Stimulated activated CD4-positive, alpha-beta T cell treated with anti-CD3 and anti-CD28 coated beads, Interleukin-15, amount 100 ng/mL, for 1 hour (primary cell): ENCODE data around the gene ADCY10.
"Not testable (repeated sequence)": the region's sequence is repeated elsewhere in the genome, so short reads cannot be mapped to it uniquely, and the experiment has no call there.

ENCODE experiments used
- DNase-seq, 2 donors: peaks; one replicate each; pipeline ENCODE4 v3.0.0-alpha.2; 2020; ENCODE audit warnings: low read depth in 1 of 2, low spot score in 1 of 2

ADCY10 gene

DNA sequence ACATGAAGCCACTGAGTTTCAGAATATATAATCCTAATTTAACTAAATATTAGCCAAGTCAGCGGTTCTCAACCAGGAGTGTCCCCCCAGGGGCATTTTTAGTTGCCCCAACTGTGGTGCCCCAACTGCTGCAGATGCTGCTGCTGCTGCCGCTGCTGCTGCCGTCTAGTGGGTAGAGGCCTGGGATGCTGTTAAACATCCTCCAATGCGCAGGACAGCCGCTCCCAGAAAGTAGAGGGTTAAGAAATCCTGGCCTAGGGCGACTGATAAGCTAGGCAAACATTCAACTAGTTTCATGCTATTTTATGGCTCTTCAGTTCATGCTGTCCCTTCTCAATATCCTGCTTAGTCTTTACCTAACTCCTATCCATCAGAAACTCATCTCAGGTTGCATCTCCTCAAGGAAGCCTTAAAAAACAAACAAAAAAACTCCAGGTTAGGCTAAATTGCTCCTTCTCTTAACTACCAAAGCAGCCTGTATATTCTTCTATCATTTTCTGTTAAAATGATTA, 12.6 kb upstream of the ADCY10 start:
- no peak for DNase-seq

DNA sequence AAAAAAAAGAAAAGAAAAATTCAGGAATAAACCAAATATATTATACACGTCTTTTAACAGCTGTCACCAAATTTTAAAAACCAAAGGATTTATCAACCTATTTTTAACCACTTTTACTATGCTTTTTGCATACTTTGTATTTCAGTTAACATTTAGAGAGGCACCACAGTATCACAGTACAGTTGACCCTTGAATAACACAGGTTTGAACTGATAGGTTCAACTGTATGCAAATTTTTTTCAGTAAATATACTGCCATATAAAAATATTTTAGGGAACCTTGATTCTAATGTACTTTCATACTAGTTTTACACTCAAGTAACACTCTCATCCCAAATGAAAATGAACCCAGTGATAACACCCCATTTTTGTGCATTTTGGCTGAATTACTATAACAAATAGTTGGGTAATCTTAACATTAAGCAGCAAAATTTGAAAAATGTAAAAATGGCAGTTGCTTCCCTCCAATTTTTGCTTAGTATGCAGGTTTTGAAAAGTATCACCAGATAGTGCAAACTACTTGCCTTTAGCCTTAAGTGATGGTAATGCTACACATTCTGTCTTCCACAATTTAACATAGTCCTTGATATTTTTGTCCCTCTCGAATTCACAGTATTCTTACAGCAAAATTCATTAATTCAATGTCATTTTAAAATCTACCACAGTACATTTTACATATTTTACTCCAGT, 10.8 kb upstream of the ADCY10 start:
- DNase-seq: no peak

DNA sequence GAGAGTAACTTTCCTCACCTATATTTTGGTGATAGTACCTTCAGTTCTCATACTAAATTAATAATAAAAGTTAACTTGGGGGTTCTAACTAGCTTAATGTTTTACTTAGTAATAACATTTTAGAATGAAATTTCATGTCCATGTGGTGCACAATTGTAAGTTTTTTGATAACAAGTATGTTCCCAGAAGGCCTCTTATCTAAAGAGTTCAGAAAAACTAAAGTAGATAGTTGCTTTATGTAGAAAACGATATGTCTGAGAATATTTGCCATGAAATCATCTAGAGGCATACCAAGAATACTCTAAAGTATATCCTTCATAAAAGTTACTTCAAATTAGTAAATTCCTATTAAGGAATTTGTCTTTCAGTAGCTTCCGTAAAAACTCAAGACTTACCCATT, 10.2 kb upstream of the ADCY10 start:
- no peak for DNase-seq

- no peak for DNase-seq
Measured at GRCh38 chr1:167923324-167924056, 9.6 kb upstream of the ADCY10 start.

GRCh38 chr1:167922611-167923074, 8.7 kb upstream of the ADCY10 start:
- no peak for DNase-seq

DNA sequence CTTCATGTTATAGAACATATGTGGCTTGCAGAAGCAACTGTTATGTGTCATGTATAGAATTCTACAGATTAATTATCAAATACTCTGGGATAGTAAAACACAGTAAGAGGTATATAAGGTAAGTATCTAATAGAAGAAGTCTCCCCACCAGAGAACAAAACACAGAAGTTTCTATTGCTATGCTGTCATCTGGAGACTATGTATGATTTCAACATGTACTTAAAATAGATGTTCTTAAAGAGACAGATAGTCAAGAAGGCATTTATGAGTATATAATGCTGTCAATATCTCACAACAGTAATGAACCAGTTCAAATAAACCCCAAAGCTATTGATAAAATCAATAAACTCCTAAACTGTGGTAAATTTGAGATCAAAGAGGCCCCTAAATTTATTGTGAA, 8.1 kb upstream of the ADCY10 start:
- no peak for DNase-seq

- DNase-seq: no peak
Measured at GRCh38 chr1:167916766-167917511, 3.0 kb upstream of the ADCY10 start.

DNA sequence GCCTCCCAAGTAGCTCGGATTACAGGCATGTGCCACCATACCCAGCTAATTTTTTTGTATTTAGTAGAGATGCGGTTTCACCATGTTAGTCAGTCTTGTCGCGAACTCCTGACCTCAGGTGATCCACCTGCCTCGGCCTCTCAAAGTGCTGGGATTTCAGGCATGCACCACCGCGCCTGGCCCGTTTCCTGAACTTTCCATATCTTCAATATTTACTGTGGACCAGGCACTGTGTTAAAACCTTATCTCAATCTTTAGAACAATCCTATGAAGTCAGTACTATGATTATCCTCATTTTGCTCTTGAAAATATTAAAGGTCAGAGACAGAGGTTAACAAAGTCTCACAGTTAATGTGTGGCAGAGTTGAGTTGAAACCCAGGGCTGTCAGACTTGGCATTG, 1.6 kb upstream of the ADCY10 start:
- DNase-seq: no peak

DNA sequence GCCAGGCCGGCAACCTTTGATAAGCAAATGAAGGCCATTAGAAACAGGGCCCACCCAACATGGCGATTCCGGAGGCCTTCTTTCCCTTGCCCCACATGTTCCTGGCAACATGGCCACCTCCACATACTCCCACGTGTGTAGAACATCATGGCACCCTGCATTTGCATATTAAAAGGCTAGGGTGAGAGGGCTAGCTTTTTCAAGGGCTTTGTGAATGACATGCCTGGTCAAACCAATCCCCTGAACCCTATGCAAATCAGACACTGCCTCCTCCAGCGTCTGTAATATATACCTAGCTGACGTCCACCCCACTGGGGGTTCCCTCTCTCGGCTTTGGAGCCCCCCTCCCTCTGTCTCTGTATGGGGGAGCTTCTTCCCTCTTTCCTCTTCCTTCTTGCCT, 1.6 kb downstream of the ADCY10 start:
- DNase-seq: no peak

DNA sequence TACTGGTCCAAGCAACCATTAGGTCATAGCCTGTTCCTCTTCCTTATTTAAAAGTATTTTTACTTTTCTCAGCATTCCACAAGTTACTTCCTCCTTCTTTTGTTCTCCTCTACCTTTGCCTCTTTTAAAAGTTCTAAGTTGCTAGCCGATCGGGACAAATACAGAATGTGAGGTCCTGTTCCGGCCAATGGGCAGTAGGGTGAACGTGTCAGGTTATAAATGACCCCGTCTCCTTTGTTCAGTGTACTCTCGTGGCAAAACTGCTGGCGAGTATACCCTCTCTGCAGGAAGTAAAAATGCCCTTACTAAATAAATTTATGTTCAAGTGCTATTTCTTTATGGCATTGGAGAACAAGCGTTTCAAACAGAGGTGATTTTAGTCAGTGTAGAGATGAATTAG, 2.5 kb downstream of the ADCY10 start:
- DNase-seq: no peak

DNA sequence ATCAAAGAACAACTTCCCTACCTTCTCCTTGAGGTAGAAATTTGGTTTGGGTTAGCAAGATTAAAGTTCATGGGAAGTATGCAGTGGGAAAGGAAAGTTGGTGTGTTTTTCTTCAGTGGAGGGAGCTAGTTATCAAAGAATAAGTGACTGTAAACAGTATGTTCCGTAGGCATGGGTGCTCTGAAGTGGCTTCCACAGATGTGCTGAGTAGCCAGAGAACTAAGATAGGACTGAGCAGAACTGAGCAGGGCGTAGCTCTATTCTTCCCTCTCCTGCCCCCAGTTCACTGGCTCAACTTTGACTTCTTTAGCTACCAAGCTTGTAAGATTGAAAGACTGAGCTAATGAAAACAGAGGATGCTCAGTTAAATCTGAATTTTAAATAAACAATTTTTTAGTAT, 3.4 kb downstream of the ADCY10 start:
- no peak for DNase-seq

DNA sequence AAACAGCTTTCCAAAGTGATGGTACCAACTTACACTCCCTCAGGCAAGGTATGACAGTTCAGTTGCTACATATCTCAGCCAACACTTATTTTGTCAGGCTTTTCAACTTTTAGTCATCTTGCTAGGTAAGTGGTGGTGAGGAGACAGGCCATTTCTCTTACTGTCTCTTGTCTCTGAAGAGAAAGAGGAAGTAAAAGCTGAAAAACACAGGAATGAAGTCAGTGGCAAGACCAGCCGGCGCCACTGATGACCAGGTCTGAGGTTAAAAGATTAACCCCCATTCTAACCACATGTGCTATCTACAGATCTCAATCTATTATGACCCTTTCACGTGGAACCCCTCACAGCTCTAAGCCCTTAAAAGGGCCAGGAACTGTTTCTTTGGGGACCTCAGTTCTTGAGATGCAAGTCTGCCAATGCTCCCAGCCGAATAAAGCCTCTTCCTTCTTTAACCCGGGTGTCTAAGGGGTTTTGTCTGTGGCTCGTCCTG, 4.2 kb downstream of the ADCY10 start:
- DNase-seq: no peak

DNA sequence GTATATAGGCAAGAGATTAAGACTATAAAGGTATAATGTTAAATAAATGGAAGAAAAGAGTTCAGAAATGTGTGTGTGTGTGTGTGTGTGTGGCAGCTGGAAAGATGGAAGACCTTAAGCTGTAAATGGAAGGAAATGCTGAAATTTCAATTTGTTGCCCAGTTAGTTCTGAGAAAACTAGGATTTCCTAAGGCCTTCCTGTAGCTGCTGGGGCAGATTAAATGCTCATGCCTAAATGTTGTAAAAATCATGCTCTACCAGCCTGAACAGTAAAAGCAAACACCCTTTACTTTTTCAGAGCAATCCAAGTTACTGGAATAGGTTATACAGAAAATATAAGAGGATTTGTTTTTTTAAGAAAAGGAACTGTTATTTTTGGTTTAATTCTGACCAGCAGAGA, 8.3 kb downstream of the ADCY10 start:
- no peak for DNase-seq

DNA sequence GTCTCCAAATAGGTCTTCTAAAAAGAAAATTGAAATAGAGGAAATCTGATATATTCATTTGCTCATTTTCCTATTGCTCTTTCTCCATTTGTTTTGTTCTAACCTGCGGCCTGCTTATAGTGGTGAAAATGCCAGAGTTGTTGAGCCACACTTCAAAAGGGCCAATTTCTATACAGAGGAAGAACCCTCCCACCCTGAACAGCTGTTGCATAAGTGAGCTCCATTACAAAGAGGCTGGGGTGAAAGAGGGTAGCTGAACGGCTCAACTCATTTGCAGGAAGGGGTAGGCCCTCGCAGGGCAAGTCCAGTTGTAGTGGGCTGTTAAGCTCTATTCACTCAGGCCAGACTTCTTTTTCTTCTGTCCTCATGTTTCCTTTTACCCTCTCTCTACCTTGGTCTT, 8.8 kb downstream of the ADCY10 start:
- no peak for DNase-seq

DNA sequence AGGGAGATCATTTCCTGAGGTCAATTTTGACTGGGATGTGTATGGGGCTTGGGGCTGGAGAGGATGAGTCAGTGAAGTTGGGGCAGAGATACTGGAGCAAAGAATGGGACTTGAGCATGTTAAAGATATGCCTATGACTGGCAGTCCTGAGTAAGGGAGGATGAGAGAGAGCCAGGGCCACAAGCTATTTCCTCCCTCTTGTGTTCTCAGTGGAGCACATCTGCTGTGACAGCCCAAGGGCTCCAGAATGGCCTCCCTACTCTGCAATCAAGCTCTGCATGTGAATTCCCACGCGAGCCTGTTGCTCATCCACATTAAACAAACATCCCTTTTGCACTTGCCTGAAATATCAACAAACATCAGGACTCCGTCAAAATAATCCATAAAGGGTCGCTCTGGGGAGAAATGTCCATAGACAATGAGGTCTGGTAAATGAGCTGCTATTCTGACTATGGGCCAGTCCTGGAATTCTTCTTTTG, 9.2 kb downstream of the ADCY10 start:
- DNase-seq: no peak

DNA sequence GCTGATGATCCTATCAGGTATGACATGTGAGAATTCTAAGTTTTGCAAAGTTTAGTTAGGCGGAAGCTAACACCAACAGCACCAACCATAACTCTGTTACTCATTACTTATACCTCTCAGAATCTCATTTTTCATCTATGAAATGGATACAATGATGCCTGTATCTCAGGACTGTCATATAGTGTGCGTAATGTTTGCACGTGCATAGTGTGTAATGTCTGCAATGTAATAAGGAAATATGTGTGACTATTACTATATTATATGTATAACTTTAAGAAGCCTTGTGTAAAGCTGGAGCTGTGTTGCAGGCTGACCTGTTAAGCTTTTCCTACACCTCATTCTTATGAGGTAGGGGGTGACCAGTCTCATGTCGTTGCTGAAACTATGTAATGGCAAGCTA, 13.0 kb downstream of the ADCY10 start:
- DNase-seq: no peak

DNA sequence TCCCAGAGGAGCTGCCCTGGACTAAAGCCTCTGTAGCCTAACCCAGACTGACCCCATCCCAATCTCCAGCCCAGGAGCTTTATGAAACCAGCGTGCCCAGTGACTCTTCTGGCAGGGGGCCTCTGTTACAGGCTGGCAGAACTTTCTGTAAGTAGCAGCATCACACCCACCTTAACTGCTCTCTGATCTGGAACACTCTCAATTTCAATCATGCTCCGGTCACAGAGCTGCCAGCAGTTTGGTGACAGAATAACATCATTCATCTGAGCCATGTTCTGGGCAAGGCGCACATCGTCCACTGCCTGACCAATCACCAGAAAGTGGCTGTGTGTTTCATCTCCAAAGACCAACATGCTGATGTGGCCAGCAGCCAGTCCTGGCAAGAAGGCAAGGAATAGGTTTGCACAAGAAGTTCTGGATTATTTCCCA, 14.7 kb downstream of the ADCY10 start:
- no peak for DNase-seq

- no peak for DNase-seq
Measured at GRCh38 chr1:167898578-167899222, 15.2 kb downstream of the ADCY10 start.

DNA sequence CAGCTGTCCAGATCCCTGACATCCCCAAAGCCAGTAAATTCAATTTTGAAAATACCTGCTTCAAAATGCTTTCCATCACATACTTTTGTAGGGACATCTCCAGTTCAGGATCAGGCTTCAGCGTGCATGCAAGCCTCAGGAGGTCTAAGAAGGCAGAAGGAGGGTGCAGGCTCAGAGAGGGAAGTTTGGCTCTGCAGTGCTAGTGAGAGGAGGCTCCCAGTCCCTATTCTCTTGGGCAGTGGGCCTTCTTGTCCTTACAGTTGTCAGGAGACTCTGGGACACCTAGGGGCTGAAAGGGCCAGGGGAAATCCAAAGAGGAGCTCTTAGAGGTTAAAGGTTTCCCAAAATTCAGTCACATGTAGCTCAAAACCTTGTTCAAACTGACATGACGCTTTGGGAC, 20.1 kb downstream of the ADCY10 start:
- no peak for DNase-seq

DNA sequence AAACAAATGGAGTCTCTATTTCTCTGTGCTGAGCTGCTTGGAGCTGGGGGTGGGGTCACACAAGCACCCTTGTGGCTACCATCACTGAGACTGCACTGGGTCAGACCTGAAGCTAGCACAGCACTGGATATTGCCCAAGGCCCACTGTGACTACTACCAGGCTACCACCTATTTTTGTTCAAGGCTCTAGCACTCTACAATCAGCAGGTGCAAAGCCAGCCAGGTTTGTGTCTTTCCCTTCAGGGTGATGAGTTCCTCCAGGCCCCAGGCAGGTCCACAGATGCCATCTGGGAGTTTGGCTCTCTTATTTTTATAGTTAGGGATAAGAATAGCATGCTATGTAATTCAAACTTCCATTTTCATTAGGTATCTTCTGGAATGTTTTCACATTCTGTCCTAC, 23.5 kb downstream of the ADCY10 start:
- no peak for DNase-seq

DNA sequence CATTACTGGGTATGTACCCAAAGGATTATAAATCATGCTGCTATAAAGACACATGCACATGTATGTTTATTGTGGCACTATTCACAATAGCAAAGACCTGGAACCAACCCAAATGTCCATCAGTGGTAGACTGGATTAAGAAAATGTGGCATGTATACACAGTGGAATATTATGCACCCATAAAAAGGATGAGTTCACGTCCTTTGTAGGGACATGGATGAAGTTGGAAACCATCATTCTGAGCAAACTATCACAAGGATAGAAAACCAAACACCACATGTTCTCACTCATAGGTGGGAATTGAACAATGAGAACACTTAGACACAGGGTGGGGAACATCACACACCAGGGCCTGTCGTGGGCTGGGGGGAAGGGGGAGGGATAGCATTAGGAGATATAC, 26.7 kb downstream of the ADCY10 start:
- DNase-seq: not testable (repeated sequence)
